Measurements from ENCODE around the gene TTC9B.

TTC9B gene

GRCh38 chr19:40217027-40217810 lies 965 bp downstream of the TTC9B start:
- H3F3A ChIP-seq (ENCODE audit: insufficient read depth, low read length): no peaks in the 10 kb centered on the region
- H2AFZ ChIP-seq (ENCODE audit: low read length): no peak overlapping the region
- H3K9me2 ChIP-seq (replicated peaks; ENCODE audit: insufficient read depth, low read length): no peaks in the 10 kb centered on the region
- no peak overlapping the region for H3K9ac ChIP-seq (ENCODE audit: low read length)
- TF ChIP-seq CTCF (IDR thresholded peaks at IDR 0.05; ENCODE audit: low read length) (peak; percentile 24; the same call in 1 of the 2 replicates), EZH2phosphoT487 (IDR thresholded peaks at IDR 0.05; ENCODE audit: low read length) (no peak), EZH2 (optimal IDR thresholded peaks at IDR 0.05; ENCODE audit: low read depth, low read length) (no peak)
- no peaks in the 10 kb centered on the region for H3K27me3 ChIP-seq (replicated peaks; ENCODE audit: insufficient read depth, low read length)
- H3K4me3 ChIP-seq (ENCODE audit: low read length): no peak overlapping the region
- H3K36me3 ChIP-seq (replicated peaks; ENCODE audit: insufficient read depth, low read length): no peaks in the 10 kb centered on the region
- H3K27ac ChIP-seq (ENCODE audit: low read length): no peak overlapping the region
- no peak overlapping the region for H3K4me2 ChIP-seq (ENCODE audit: low read depth, low read length)
- DNase-seq: no peak
- no peaks in the 10 kb centered on the region for H3K4me1 ChIP-seq (ENCODE audit: low read length)
- H3K79me2 ChIP-seq (ENCODE audit: low read length): no peaks in the 10 kb centered on the region
- no peaks in the 10 kb centered on the region for H4K20me1 ChIP-seq (ENCODE audit: insufficient read depth, low read length)
- H3K9me3 ChIP-seq (replicated peaks; ENCODE audit: insufficient read depth, low read length): no peaks in the 10 kb centered on the region

GRCh38 chr19:40216777-40217026 lies 1.5 kb downstream of the TTC9B start:
- no peaks in the 10 kb centered on the region for H3K36me3 ChIP-seq (replicated peaks; ENCODE audit: insufficient read depth, low read length)
- no peak for DNase-seq
- H3K4me1 ChIP-seq (ENCODE audit: low read length): no peaks in the 10 kb centered on the region
- TF ChIP-seq EZH2 (optimal IDR thresholded peaks at IDR 0.05; ENCODE audit: low read depth, low read length) (no peak), EZH2phosphoT487 (IDR thresholded peaks at IDR 0.05; ENCODE audit: low read length) (no peak), CTCF (IDR thresholded peaks at IDR 0.05; ENCODE audit: low read length) (no peak)
- H4K20me1 ChIP-seq (ENCODE audit: insufficient read depth, low read length): no peaks in the 10 kb centered on the region
- no peak overlapping the region for H3K4me2 ChIP-seq (ENCODE audit: low read depth, low read length)
- H3K27me3 ChIP-seq (replicated peaks; ENCODE audit: insufficient read depth, low read length): no peaks in the 10 kb centered on the region
- no peaks in the 10 kb centered on the region for H3F3A ChIP-seq (ENCODE audit: insufficient read depth, low read length)
- no peak overlapping the region for H3K9ac ChIP-seq (ENCODE audit: low read length)
- no peaks in the 10 kb centered on the region for H3K79me2 ChIP-seq (ENCODE audit: low read length)
- H3K9me2 ChIP-seq (replicated peaks; ENCODE audit: insufficient read depth, low read length): no peaks in the 10 kb centered on the region
- no peaks in the 10 kb centered on the region for H3K9me3 ChIP-seq (replicated peaks; ENCODE audit: insufficient read depth, low read length)
- no peak overlapping the region for H3K4me3 ChIP-seq (ENCODE audit: low read length)
- no peak overlapping the region for H3K27ac ChIP-seq (ENCODE audit: low read length)
- H2AFZ ChIP-seq (ENCODE audit: low read length): no peak overlapping the region

GRCh38 chr19:40216013-40216776 lies 2.0 kb downstream of the TTC9B start:
- Histone ChIP-seq H3K27ac (ENCODE audit: low read length) (no peak overlapping the region), H4K20me1 (ENCODE audit: insufficient read depth, low read length) (no peaks in the 10 kb centered on the region), H3K9me2 (replicated peaks; ENCODE audit: insufficient read depth, low read length) (no peaks in the 10 kb centered on the region), H3K27me3 (replicated peaks; ENCODE audit: insufficient read depth, low read length) (no peaks in the 10 kb centered on the region), H2AFZ (ENCODE audit: low read length) (no peak overlapping the region), H3K79me2 (ENCODE audit: low read length) (no peaks in the 10 kb centered on the region), H3K9ac (ENCODE audit: low read length) (no peak overlapping the region), H3K9me3 (replicated peaks; ENCODE audit: insufficient read depth, low read length) (no peaks in the 10 kb centered on the region), H3K4me3 (ENCODE audit: low read length) (no peak overlapping the region), H3K4me1 (ENCODE audit: low read length) (no peaks in the 10 kb centered on the region), H3K36me3 (replicated peaks; ENCODE audit: insufficient read depth, low read length) (no peaks in the 10 kb centered on the region), H3K4me2 (ENCODE audit: low read depth, low read length) (no peak overlapping the region), H3F3A (ENCODE audit: insufficient read depth, low read length) (no peaks in the 10 kb centered on the region)
- TF ChIP-seq EZH2phosphoT487 (IDR thresholded peaks at IDR 0.05; ENCODE audit: low read length): no peak
- TF ChIP-seq CTCF (IDR thresholded peaks at IDR 0.05; ENCODE audit: low read length): no peak
- no peak for TF ChIP-seq EZH2 (optimal IDR thresholded peaks at IDR 0.05; ENCODE audit: low read depth, low read length)
- DNase-seq: no peak

All from MM.1S (cell line).